Suppressor macrophage (primary cell): Measurements from ENCODE around the gene BRIX1.
"Not testable (repeated sequence)": the region's sequence is repeated elsewhere in the genome, so short reads cannot be mapped to it uniquely, and the experiment has no call there.

Experiments
- DNase-seq, 4 experiments: peaks; one replicate each; pipeline ENCODE4 v3.0.0-alpha.2; 2020 to 2022

The BRIX1 gene

DNA sequence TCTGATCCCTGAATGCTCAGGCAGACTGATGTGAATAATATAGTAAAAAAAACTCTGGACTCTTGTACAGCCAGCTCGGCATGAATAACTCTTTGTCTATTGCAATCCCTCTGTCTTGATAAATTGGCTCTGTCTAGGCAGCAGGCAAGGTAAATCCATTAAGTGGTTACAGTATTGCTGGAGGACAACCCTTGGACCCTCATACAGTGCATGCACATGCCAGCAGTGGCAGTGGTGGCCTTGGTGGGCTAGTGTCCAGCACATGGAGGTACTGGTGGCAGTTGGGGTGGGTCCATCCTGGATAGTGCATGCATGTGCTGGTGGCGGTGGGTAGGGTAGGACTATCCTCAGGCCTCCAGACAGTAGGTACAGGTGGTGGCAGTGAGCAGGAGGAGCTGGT is 52.7 kb downstream of the BRIX1 start:
- DNase-seq: no peak

DNA sequence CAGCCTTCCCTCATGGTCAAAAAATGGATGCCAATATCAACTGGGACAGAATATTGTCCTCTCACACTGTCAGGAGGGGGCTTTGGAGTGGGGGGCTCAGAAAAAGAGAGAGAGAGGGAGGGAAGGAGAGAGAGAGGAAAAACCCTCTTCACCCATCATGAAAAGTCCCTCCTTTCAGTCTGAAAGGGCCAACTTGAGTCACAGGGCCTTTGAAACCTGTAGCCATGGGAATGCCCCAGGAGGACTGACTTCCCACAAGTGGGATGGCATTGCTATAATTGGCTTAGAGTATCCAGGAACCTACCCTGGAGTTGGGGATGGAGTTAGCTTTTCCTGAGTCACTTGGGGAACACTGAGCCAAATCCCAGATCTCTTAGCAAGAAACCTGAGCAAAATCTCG is 55.0 kb downstream of the BRIX1 start:
- no peak for DNase-seq

DNA sequence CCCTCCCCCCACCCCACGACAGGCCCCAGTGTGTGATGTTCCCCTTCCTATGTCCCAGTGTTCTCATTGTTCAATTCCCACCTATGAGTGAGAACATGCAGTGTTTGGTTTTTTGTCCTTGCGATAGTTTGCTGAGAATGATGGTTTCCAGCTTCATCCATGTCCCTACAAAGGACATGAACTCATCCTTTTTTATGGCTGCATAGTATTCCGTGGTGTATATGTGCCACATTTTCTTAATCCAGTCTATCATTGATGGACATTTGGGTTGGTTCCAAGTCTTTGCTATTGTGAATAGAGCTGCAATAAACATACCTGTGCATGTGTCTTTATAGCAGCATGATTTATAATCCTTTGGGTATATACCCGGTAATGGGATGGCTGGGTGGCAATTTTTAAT is 56.1 kb downstream of the BRIX1 start:
- DNase-seq: not testable (repeated sequence)
